IPS-18c (cell line): ENCODE results near the gene TPPP3.

Experiments used
- H3K4me3 ChIP-seq: 2 replicates; pipeline ENCODE4 v1.7.0; 2013; ENCODE audit warnings: low read depth, mild to moderate bottlenecking, low read length, moderate library complexity; ENCODE audit not compliant: insufficient read depth
- H3K9me3 ChIP-seq: one replicate; pipeline ENCODE4 v1.6.1; 2013; ENCODE audit warnings: mild to moderate bottlenecking, low read length, moderate library complexity; ENCODE audit not compliant: control insufficient read depth, insufficient read depth

TPPP3 gene

DNA sequence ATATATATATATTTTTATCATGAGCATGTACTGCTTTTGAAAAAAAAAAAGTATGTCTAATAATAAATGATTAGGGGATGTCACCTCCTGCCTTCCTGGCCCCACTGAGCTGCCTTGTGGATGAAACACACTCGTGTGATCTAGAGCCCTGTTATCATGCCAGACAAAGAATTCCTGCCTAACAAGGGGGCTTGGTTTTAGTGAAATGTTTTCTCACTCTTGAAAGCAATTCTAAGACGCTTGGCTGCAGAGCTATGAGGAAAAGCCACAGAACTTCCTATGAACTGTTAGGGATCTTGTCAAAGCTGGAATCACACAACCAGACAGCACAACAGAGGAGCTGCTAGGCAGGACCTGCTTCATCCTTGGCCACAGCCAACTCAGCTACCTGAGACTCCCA lies 19.0 kb upstream of the TPPP3 start:
- H3K9me3 ChIP-seq, result no peaks in the 10 kb centered on the region
- H3K4me3 ChIP-seq, result no peak overlapping the region

DNA sequence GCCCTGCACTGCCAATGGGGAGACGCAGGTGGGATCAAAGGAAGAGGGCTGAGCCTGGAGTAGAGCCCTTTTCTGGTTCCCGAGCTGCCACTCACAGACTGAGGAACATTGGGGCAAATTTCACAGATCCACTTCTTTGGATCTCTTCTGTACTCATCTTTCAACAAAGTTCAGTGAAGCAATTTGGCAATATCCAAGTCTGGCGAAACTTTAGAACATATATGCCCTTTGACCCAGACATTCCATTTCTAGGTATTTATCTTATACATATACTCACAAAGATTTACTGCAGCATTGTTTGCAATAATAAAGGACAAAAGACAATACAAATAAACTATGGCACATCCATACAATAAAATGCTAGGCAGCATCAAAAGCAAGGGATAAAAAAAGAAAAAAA lies 18.0 kb upstream of the TPPP3 start:
- Histone ChIP-seq H3K9me3 (no peaks in the 10 kb centered on the region), H3K4me3 (no peak overlapping the region)

DNA sequence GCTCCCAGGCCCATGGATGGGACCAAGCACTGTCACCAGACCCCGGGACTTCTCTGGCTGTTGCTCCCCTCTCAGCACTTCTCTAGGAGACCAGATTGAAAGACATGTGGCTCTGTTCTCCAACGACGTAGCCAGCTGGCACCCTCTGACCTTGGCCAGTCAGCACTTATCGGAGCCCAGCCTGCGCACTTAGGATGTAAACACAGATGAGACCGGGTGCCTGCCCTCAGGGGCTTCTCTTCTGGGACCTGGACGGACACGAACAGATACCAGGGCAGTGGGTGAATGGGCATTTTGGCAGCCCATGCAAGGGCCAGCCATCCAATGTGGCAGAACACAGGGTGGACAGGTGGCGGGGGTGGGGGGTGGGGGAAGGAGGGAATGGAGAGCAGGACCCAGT lies 16.3 kb upstream of the TPPP3 start:
- no peaks in the 10 kb centered on the region for H3K9me3 ChIP-seq
- no peak overlapping the region for H3K4me3 ChIP-seq

DNA sequence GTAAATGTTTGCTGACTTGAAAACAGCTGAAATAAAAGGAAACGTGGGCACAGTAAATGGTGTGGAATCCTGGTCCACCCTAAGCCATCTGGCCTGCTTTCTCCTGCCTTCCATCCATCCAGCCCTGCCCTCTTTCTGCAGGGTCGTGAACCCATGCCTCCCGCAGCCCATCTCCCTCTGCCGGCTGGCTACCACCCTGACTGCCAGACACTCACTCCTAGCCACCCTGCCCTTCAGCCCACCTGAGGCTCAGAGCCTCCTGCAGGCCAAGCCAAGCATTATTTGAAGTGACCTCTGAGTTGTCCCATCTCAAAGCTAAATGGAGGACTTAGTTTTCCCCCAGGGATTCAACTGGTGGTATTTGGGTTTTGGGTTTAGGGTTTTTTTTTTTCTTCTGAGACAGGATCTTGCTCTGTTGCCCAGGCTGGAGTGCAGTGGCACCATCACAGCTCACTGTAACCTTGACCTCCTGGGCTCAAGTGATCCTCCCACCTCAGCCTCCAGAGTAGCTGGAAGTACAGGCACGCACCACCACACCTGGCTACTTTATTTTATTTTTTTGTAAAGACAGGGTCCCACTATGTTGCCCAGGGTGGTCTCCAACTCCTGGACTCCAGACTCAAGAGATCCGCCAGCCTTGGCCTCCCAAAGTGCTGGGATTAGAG lies 14.6 kb upstream of the TPPP3 start:
- Histone ChIP-seq H3K9me3 (no peaks in the 10 kb centered on the region), H3K4me3 (no peak overlapping the region)

DNA sequence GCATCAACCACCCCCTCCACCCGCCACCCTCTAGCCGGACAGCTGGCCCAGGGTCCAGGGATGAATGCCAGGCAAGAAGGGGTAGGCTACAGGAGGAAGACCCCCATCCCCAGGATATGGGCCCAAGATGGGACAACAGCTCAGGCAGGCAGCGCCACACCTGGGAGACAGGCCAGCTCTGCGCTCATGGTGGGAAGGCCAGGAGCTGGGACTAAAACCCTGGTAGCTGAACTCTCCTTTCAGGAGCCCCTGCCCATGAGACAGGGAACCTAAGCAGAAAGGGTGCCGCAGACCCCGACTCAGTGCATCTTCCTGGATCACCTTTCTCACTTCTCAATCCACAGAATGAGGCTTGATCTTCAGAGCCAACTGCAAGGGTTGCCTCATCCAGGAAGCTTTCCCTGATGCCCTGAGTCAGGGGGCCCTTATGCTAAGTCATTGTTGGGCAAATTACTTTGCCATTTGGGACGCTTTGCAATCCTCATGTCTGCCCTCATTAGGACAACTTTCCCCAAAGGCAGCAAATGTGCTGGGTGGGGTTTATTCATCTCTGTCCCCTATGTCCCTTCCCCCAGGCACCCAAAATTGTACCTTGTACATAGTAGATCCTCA lies 14.0 kb upstream of the TPPP3 start:
- Histone ChIP-seq H3K9me3 (no peaks in the 10 kb centered on the region), H3K4me3 (no peak overlapping the region)

DNA sequence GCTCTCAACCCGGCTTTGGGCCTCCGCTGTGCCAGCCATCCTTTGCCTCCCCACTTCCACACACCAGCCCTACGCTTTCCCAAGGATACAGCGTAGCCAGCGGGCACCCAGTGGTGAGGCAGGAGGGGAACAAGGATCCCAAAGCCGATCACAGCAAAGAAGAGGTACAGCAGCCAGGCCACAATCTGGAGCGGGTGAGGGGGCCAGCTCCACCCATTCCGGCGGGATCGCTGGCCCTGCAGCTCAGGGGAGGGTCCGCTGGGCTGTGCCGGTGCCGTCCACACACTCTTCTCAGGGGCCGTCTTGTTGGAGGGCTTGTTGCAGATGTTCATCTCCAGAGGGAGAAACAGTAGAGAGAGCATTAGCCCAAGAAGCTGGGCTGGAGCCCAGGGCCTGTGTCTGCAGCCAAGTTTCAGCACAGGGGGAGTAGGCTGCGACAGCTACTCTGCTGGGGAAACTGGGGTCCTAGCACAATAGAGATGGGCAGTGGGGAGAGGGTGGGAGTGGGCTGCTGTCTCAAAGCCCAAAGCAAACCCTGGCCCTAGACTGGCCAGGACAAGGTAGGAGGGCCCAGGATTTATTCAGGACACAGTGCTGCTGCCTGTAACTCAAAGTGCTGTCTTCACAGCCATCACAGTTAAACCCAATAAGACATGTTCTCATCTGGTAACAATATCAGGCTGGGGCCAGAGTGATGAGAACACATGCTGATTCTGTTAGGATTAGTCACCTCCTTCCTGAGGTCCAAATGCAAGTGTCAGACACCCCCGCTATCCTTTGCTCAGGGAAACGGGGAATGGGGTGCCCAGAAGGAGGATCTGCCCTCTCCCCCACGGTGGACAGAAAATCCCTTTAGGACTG lies 13.0 kb upstream of the TPPP3 start:
- no peaks in the 10 kb centered on the region for H3K9me3 ChIP-seq
- H3K4me3 ChIP-seq, result no peak overlapping the region

DNA sequence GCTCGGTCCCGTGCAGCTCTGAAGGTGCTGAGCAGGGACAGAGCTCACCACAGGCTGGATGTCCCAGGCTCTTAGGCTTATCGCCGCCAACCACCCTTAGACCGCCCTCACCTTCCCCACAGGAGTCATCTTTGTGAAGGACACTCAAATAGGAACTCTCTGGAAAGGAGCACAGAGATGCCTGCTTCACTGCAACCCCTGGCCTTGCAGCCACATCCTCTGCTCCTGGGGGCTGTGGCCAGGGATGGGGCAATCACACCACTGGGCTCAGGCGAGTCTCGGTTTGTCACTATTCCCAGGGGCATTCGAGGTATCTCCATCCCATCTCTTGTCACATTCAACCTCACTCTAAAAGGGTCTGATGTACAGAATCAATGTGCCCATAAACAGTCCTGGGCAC lies 12.0 kb upstream of the TPPP3 start:
- Histone ChIP-seq H3K9me3 (no peaks in the 10 kb centered on the region), H3K4me3 (no peak overlapping the region)

DNA sequence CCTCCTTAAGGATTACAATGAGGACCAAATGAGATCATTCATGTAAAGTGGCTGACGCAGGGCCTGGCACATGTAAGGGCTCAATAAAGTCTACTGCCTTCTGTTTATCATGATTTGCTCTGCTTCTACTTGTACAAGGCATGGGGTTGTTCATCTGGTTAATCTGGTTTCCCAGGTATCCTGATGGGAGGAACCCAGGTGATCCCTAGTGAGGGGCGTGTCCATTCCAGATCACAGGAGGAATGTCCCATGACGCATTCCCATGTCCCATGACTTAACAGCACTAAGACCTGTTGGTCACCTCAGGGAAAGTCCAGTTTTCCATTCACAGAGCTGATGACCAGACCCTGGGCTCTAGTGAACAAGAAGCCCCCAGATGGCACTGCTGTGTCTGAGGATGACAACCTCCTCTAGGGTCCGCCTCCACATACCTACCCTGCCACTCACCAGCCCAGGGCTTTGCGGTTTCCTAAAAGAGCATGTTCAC lies 11.5 kb upstream of the TPPP3 start:
- no peak overlapping the region for H3K4me3 ChIP-seq

DNA sequence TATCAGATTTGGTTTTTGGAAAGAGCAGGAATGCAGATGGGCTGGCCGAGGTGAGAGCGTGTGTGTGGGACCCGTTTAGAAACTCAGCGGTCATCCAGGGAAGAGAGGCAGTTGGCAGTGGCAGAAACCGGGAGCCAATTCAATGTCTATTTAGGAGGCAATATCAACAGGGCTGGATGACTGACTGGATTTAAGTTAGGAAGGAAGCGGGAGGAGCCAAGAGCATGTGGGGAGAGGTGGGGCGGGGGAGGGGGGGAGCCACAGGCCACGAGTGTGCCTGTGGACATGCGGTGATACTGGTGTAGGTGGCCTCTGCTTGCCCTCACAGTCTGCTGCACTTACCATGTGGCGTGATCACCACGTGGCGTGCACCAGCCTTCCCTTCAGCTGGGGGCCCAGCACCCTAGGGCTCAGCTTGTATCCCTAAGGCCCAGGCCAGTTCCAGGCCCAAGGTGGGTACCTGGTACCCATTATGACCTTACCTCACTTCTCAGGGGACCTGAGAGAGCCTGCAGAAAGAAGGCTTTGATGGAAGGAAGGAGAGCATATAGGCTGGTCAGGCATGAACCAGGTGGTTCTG lies 10.8 kb upstream of the TPPP3 start:
- peak overlapping the region; percentile 9; the same call in 1 of the 2 replicates for H3K4me3 ChIP-seq

More for the DNA sequence above, 11.5 kb upstream of the TPPP3 start:
- H3K9me3 ChIP-seq, result no peaks in the 10 kb centered on the region

DNA sequence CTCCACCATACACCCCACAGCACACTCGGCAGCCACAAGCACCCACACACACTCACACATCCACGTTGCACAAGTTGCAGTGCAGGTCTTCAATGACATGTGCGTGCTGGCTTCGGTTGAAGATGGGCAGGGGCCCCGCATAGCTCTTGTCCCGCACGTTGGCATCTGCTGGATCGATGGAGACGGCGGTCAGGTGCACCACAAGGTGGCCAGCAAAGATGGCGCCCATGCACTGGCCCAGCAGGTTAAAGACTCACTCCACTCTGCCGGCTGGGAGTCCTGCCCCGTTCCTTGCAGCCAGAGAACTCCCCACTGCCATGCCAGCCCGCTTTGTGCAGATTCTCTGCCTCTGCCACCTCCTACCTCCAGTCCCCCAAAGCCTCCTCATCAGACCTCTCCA lies 7.6 kb upstream of the TPPP3 start:
- no peak overlapping the region for H3K4me3 ChIP-seq
- H3K9me3 ChIP-seq, result no peaks in the 10 kb centered on the region

More for the DNA sequence above, 10.8 kb upstream of the TPPP3 start:
- H3K9me3 ChIP-seq, result no peaks in the 10 kb centered on the region

DNA sequence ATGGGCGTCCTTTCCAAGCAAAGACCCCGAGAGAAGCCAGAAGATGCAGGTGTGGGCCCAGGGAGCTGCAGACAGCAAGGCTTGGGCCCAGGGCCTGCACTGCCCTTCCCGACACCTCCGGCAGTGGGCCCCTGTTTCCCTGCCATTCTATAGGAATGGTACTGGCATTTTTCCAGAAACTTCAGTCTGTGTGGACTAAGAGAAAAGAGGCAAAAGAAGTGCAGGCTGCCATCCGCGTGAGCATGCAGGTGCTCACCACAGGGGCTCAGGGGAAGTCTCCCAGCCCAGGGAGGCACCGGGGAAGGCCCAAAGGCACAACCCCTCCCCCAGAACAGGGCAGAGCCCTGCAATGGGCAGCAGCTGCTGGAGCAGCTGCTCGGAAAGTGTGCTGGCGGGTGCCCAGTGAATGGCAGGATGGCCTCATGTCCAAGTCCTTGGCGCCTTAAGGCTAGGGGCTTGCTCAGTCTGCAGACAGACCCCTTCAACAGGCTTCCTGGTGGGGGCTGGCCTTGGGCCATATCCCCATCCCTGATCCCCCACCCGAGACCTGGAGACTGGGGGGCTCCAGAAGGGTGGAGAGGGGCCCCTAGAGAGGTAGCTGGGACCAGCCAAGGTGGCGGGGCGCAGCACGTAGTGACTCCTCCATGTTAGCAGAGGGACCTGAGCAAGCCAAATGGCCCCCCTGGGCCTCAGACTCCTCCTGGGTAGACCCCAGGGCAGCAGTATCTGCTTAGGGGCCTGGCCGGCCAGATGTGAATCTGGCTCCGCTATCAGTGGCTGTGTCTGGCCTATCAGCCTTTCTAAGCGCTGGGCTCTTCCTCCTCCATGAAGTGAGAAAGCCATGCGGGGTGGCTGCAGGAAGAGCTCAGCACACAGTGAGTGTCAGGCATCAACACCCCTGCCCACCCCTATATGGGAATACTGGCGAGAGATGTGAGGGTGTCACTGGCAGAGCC lies 6.7 kb upstream of the TPPP3 start:
- H3K4me3 ChIP-seq, result no peak overlapping the region
- no peaks in the 10 kb centered on the region for H3K9me3 ChIP-seq

DNA sequence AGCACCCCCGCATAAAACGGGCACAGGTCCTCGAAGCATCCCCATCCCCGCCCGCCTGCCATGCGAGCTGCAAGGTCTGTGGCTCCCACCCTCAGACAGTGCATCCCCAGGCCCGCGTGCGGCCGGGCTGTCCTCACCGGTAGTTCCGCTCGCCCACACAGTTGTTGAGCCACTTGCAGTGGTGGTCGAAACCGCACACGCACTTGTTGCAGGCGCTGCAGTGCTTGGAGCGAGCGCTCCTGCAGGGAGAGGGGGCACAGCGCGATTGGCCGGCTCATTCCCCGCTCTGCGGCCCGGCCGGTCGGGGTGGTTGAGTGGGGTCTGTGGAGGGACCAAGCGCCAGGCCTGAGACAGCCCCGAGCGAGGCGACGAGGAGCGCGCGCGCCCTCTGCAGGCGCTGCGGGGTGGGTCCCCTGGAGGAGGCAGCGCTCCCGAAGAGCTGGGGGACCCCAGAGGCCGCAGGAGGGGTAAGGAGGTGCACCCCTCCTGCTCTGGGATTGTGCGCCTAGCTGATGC lies 6.0 kb upstream of the TPPP3 start:
- Histone ChIP-seq H3K4me3 (no peak overlapping the region; the same call in 1 of the 2 replicates), H3K9me3 (no peaks in the 10 kb centered on the region)

DNA sequence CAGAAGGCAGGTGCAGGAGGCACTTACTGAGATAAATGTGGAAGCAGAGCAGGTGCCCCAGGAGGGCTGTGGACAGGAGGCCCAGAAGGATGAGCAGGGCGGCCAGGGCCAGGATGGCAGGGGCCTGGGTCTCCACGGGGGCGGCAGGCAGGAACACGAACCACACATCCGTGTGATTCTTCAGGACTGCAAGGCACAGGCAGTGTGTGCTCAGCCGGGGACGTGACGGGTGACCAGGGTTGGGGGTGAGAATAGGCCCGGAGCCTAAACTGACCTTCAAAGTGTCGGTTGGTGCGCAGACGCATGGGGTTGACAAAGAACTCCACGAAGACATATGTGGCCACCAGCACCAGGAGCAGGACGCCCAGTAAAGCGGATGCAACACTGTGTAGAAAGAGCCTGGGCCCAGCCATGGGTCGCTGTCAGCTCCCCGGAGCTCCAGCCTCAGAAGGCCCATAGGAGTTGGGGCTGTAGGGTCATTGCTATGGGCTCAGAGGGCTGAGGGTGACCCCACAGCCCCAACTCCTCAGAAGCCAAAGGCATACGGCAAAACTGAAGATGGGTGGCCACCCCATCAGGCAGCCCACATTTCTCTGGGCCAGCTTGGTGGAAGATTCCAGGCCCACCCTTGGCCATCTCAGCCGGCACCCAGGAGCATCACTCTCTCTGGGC lies 5.4 kb upstream of the TPPP3 start:
- H3K9me3 ChIP-seq, result no peaks in the 10 kb centered on the region
- no peak overlapping the region; the same call in 1 of the 2 replicates for H3K4me3 ChIP-seq

DNA sequence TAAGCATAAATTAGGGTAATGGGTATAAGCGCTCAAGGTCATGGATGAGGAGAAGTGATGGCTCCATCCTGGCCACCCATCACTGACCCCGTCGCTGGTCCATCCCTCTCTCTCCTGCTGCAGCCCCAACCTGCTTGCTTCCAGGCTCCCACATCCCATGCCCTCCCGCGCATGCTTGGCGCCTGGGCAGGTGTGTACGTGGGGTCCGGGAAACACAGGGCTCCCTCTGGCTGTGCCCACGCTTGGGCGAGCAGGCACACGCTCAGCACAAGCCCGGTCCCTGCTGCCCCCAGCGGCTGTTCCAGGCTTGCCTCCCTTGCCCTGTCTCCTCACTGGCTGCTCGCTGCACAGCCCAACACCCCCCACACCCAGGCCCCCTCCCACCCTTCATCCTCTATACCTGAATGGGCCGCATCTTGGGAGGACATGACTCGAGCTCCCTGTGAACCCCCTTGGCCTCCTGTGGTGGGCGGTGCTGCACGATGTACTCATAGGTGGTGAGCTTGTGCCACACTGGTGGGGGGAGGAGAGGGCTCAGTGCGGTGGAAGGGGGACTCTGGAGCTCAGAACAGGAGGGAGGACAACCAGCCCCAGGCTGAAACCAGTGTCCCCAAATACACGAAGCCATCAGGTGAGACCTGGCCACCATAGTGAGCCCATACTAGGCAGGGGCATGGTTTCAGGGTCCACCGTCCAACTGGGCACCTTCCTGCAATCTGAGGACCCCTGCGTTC lies 4.7 kb upstream of the TPPP3 start:
- Histone ChIP-seq H3K4me3 (no peak overlapping the region), H3K9me3 (no peaks in the 10 kb centered on the region)

DNA sequence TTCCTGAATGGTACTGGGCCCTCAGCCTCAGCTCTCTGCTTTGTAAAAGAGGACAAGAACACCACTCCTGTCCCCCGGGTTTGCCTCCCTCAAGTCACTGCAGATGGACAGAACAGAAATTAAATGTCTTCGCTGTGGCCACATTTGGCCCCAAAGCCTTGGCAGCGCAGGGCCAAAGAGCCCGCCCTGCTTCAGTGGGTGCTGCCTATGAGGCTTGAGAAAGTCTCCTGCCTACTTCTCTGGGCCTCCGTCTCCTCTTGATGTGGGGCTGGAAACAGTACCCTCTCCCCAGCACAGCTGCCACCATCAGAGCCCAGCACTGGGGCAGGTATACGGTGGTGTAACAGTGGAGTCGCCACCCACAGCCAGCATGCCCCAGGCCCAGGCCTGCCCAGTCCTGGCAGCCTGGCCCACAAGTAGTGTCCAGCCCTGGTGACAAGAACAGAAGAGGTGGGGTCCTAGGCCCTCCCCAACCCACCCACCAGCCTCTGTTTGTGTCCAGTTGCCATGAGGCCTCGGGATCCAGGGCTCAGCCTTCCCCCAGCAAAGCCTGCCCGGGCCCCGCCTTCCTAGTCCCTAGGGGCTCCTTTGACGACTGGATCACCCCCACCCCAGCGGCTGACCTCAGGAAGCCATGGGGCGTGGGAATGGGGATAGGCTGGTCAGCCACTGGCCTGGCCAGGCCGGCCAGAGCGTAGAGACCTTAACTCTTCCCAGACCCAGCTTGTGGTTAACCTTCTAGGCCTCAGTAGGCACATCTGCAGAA lies 3.9 kb upstream of the TPPP3 start:
- H3K4me3 ChIP-seq, result no peak overlapping the region

More for the DNA sequence above, 3.9 kb upstream of the TPPP3 start:
- H3K9me3 ChIP-seq, result peaks cover 2% of the 10 kb centered on the region
